NCI-H1694 (cell line): ENCODE measurements around the gene ALAD.
"Not testable (repeated sequence)": the region's sequence is repeated elsewhere in the genome, so short reads cannot be mapped to it uniquely, and the experiment has no call there.

Source experiments
- DNase-seq: peaks from one replicate; lab custom pipeline; 2025; lab: John Stamatoyannopoulos, UW

Gene ALAD

GRCh38 chr9:113401027-113401792 lies at the start of gene ALAD:
Gene ALAD (minus strand): TSS chr9:113401284. CDS start chr9:113393559, 7,725 bp downstream.
- peak; percentile 85 for DNase-seq

DNA sequence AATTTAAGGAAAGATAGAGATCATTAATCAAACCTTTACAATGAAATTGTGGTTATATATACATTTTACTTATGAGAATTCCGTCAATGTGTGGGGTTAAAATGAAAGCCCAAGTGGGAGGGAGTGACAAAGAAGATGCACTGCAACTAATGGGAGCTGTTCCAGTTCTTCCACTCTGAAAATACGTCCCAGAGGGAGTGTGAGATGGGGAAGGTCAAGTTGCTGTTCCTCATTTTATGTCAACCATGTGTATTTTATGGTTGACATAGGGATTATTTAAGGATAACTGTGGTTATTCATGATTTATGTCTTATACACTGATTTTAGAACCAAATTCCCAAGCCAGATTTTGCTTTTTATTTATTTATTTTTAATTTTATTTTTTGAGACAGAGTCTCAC lies 48.3 kb upstream of the ALAD start:
- DNase-seq = no peak

DNA sequence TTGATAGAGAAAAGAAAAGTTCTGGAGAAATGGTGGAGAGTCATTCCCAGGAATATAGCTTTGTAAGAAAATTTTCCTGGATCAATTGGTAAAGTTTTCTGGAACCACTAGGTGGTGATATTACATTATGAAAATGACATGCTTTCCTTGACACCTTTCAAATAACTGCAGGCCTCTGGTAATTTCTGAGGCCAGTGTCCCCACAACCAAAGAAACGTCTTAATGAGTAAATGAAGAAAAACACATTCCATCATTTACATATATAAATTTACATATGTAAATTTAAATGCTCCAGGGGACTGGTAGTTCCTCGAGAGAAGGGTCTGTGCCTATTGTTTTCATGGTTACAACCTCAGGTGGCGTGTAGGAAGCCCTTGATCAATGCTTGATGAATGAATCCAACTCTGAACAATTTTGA lies 45.2 kb upstream of the ALAD start:
- DNase-seq = peak; percentile 24

DNA sequence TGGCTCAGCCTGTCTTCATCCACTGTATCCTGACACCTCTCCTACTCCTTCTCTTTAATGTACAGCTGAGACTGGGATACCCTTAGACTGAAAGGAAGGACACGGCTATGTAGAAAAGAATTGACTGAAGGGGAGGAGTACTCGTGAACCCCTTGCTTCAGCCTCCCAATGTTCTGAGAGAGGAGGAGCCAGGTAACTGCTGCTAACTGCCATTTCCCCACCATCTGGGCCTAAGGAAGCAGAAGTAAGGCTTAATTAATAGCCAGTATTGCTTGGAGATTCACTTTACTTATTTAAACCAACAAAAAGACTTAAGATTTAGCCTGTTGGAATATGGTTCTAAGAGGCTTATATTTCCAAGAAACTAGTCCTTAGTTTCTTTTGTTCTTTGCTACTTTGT lies 43.7 kb upstream of the ALAD start:
- DNase-seq = no peak

GRCh38 chr9:113437716-113438115 lies 36.6 kb upstream of the ALAD start:
- DNase-seq = not testable (repeated sequence)

GRCh38 chr9:113436728-113437515 lies 35.8 kb upstream of the ALAD start:
- no peak for DNase-seq

- DNase-seq = no peak
These were observed 30.1 kb upstream of the ALAD start for GRCh38 chr9:113431191-113431590.

- DNase-seq = no peak
These were observed 27.1 kb upstream of the ALAD start for GRCh38 chr9:113428062-113428615.

DNA sequence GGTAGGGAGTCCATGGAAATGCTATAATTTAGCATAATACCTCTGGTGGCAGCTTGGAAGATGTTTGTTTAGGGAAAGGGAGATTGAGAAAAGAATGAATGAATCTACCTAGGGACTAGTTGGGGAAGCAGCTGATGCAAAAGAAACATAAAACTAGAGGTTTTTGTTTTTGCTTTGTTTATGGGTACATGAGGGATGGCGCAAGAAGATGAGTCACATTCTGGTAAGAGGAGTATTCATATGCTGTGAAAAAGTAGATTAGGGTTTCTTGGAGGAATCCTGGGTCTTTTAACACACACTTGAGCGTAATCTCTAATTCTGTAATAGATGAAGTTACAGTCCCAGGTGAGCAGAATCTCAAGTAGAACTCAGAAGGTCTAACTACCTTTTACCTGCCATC lies 26.5 kb upstream of the ALAD start:
- DNase-seq = no peak

- no peak for DNase-seq
These were observed 25.6 kb upstream of the ALAD start for GRCh38 chr9:113426701-113427100.

DNA sequence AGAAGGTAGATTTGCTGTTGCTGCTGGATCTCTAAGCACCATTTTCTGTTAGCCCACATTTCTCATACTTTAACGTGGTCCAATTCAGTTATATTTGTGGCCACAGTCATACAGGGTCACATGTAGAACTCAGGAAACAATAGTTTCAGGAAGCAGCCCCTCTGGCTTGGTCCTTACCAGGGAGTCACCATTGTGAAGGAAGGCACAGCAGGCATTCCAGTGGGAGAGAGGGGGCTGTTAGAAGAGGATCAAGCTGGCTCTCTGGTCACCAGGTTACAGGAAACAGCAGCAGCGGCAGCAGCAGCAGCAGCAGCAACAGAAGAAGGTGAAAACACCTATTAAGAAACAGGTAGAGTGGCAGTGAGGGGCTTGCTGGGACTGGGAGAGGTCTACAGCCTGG lies 24.0 kb upstream of the ALAD start:
- DNase-seq = no peak

GRCh38 chr9:113421726-113422125 lies 20.6 kb upstream of the ALAD start:
- DNase-seq = no peak

- no peak for DNase-seq
These were observed 16.3 kb upstream of the ALAD start for GRCh38 chr9:113417370-113417769.

GRCh38 chr9:113416149-113416721 lies 15.2 kb upstream of the ALAD start:
- no peak for DNase-seq

DNA sequence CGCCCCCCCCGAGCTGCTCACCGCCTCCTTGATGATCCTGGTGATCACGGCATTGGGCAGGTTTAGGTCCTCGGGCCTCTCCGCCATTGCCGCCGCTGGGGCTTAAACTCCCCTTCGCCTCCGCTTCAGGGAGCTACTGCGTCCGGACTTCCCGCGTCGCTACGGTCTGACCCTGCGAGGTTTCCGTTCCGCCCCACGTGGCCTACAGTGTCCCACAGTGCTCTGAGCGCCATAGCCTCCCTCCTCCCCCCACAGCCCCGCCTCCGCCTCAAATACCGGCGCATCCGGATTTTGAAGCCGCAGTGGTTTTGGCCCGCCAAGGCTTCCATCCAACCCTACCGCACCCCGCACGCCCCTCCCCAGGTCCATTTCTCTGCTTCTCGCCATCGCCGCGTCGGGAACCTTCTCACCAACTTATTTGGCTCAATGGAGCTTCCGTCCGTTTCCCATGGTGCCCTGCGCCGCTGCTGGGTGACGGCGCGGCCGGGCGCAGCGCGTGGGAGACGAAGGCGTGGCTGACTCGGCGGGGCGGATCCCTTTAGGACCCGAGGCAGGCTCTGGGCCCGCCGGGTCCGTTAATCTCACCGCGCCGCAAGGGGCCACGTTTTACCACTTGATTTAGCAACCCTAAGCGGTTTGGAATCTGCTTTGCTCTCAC lies 9.3 kb upstream of the ALAD start, which contains the start of the genes C9orf43 and POLE3:
Gene C9orf43, plus strand, starts transcription at position 541 of the 658 bp plus-strand sequence. CDS start 2,747 bp downstream, outside the sequence.
Gene POLE3, minus strand, starts transcription at position 469 of the 658 bp plus-strand sequence. Its CDS starts 382 bp downstream, at position 87.
- peak; percentile 80 for DNase-seq

GRCh38 chr9:113409883-113410206 lies 8.8 kb upstream of the ALAD start:
- DNase-seq = no peak

GRCh38 chr9:113409481-113409880 lies 8.4 kb upstream of the ALAD start:
- DNase-seq = no peak

DNA sequence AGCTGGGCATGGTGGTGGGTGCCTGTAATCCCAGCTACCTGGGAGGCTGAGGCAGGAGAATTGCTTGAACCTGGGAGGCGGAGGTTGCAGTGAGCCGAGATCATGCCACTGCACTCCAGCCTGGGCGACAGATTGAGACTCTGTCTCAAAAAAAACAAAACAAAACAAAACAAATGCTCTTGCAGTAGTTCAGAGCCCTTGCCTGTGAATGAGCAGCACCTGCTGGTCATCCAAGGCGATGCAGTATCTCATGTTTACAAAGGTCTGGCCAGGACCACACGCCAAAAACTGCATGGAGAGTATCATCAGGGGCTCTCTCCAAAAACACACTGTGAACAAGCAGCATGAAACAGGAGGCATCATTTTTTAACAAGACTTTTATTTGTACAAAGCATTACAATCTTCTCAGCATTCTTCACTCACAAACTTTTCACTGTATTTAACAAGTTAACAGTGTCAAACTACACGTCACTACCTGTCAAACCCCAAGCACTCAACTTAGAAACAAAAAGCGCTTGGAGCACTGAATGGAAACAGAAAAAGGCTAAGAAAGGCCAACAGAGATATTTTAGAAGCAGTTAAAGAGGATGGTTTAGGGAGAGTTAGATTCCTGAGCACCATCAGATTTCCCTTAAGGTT lies 5.9 kb upstream of the ALAD start:
- peak; percentile 48 for DNase-seq

GRCh38 chr9:113406353-113406752 lies 5.3 kb upstream of the ALAD start:
- not testable (repeated sequence) for DNase-seq

DNA sequence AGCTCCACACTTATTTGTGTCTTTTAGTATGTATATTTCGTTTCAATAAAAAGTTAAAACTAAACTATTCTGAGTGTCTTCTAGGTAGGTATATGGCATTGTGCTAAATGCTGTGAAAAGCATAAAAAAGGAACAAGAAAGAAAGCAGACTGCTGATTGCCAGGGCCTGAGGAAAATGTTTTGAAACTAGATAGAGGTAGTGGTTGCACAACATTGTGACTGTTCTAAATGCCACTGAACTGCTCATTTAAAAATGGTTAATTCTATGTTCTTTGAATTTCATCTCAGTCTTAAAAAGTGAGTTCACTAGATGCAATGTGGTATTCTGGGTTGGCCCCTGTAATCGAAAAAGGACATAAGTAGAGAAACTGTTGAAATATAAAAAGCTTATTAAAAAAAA lies 2.6 kb upstream of the ALAD start:
- DNase-seq = no peak

- no peak for DNase-seq
These were observed 1.4 kb downstream of the ALAD start for GRCh38 chr9:113399646-113400200.
